Colonic mucosa (tissue), 4 donors: ENCODE measurements around the gene LUC7L3. TPM values are rescaled to one million over a fixed set of nuclear protein-coding genes. Genes with fewer than 3 reads are reported as not detected.

Source experiments
- DNase-seq: peaks from one replicate; pipeline ENCODE4 v3.0.0-alpha.2; 2020
- H3K27ac ChIP-seq: fragments of 200-600 bp; one replicate; pipeline ENCODE4 v1.8.0; 2021
- H3K27me3 ChIP-seq: fragments of 200-600 bp; one replicate; pipeline ENCODE4 v1.8.0; 2021
- H3K36me3 ChIP-seq: fragments of 200-600 bp; one replicate; pipeline ENCODE4 v1.8.0; 2021
- H3K4me1 ChIP-seq: fragments of 200-600 bp; one replicate; pipeline ENCODE4 v1.8.0; 2021; ENCODE audit warnings: mild to moderate bottlenecking
- H3K4me3 ChIP-seq: fragments of 200-600 bp; one replicate; pipeline ENCODE4 v1.8.0; 2021
- H3K9ac ChIP-seq, 2 donors: one replicate each; pipeline ENCODE4 v1.7.0; 2013; ENCODE audit warnings: control low read depth in 2 of 2, low read depth in 2 of 2, low read length in 2 of 2
- H3K9me3 ChIP-seq: fragments of 200-600 bp; one replicate; pipeline ENCODE4 v1.8.0; 2021
- intact Hi-C: fragments of 100-400 bp; cut with DNase I; formaldehyde crosslinking; loops from one replicate; pipeline ENCODE4 v1.14.1; 2022
- total RNA-seq, 2 donors: library from RNA; stranded (reverse); fragmentation: NEBNext Ultra II Directional in 1 of 2; extraction: Animal tissue kit (Norgen Biotek cat#: 25700) in 1 of 2; gene quantifications; one replicate each; pipeline ENCODE4 v1.2.1, GENCODE V29; 2021
- TF ChIP-seq, protein P1 (sequence below): fragments of 200-600 bp; IDR thresholded peaks from one replicate; pipeline ENCODE4 v1.8.0; 2022; ENCODE audit warnings: antibody characterized with exemption, mild to moderate bottlenecking
- donor health status: healthy.
- donor health status: DM: no; HTN: no; CAD: no.
- donor health status: DM: no; HTN: no; CAD: no.

Gene LUC7L3, protein sequence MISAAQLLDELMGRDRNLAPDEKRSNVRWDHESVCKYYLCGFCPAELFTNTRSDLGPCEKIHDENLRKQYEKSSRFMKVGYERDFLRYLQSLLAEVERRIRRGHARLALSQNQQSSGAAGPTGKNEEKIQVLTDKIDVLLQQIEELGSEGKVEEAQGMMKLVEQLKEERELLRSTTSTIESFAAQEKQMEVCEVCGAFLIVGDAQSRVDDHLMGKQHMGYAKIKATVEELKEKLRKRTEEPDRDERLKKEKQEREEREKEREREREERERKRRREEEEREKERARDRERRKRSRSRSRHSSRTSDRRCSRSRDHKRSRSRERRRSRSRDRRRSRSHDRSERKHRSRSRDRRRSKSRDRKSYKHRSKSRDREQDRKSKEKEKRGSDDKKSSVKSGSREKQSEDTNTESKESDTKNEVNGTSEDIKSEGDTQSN
- total RNA-seq = 10 to 100 TPM; 73.0 to 88.3 TPM

DNA sequence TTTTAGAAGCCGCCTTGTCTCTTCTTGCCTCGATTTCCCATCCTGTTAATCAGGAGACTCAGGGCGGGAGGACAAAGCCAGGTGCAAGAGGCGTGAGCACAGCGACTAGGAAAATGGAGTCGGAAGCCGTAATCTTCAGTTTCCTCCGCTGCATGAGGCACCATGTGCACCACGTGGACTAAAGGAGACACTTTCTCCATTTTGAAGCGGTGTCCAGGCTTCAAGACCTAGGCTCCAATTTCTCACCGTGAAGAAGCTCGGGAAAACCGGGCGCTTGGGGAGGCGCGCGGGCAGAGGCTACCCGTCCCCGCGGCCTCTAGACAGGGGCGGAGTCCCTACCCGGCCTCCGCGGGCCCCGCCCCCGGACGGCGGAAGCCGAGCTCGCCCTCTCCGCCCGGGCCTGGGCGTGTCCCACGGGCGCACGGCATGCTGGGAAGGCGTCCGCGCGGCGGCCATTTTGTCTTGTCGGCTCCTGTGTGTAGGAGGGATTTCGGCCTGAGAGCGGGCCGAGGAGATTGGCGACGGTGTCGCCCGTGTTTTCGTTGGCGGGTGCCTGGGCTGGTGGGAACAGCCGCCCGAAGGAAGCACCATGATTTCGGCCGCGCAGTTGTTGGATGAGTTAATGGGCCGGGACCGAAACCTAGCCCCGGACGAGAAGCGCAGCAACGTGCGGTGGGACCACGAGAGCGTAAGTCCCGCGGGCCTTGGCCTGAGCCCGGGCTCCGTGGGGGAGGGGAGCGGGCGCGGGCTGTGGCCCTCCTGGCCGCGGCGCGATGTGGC lies at the start of gene LUC7L3:
Gene LUC7L3 (plus strand): TSS at position 460 of the 780 bp plus-strand sequence. CDS start 130 bp downstream, at position 590.
- Histone ChIP-seq H3K4me3 (peak within 1 kb of the TSS; percentile 95), H3K9me3 (no peaks in the 10 kb centered on the region), H3K9ac (peak within 1 kb of the TSS; percentile 79 to 92), H3K36me3 (no peaks in the 10 kb centered on the region), H3K27me3 (no peaks in the 10 kb centered on the region), H3K27ac (peak within 1 kb of the TSS; percentile 99), H3K4me1 (peaks cover 16% of the 10 kb centered on the region)
- TF ChIP-seq, protein P1, sequence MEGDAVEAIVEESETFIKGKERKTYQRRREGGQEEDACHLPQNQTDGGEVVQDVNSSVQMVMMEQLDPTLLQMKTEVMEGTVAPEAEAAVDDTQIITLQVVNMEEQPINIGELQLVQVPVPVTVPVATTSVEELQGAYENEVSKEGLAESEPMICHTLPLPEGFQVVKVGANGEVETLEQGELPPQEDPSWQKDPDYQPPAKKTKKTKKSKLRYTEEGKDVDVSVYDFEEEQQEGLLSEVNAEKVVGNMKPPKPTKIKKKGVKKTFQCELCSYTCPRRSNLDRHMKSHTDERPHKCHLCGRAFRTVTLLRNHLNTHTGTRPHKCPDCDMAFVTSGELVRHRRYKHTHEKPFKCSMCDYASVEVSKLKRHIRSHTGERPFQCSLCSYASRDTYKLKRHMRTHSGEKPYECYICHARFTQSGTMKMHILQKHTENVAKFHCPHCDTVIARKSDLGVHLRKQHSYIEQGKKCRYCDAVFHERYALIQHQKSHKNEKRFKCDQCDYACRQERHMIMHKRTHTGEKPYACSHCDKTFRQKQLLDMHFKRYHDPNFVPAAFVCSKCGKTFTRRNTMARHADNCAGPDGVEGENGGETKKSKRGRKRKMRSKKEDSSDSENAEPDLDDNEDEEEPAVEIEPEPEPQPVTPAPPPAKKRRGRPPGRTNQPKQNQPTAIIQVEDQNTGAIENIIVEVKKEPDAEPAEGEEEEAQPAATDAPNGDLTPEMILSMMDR = no peak
- peak; percentile 95 for DNase-seq
- intact Hi-C loops = no loop called here

DNA sequence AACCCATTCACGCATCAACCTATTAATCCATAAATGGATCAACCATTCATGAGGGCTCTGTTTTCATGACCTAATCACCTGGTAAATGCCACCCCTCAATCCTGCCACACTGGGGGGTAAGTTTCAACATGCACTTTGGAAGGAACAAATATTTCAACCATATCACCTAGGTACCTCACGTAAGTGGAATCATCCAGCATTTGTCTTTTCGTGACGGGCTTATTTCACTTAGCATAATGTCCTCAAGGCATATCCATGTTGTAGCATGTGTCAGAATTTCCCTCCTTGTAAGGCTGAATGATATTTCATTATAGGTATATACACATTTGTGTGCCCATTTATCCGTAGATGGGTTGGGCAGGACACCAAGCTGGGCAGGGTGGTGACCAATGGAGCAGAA lies 47.3 kb upstream of the LUC7L3 start:
- H3K36me3 ChIP-seq = no peaks in the 10 kb centered on the region
- no peak overlapping the region for H3K9ac ChIP-seq
- TF ChIP-seq, protein P1 = no peak
- intact Hi-C loops = no loop called here
- H3K27me3 ChIP-seq = no peaks in the 10 kb centered on the region
- H3K9me3 ChIP-seq = no peaks in the 10 kb centered on the region
- no peak for DNase-seq
- no peak overlapping the region for H3K27ac ChIP-seq
- no peak overlapping the region for H3K4me3 ChIP-seq
- peaks cover 8% of the 10 kb centered on the region for H3K4me1 ChIP-seq

DNA sequence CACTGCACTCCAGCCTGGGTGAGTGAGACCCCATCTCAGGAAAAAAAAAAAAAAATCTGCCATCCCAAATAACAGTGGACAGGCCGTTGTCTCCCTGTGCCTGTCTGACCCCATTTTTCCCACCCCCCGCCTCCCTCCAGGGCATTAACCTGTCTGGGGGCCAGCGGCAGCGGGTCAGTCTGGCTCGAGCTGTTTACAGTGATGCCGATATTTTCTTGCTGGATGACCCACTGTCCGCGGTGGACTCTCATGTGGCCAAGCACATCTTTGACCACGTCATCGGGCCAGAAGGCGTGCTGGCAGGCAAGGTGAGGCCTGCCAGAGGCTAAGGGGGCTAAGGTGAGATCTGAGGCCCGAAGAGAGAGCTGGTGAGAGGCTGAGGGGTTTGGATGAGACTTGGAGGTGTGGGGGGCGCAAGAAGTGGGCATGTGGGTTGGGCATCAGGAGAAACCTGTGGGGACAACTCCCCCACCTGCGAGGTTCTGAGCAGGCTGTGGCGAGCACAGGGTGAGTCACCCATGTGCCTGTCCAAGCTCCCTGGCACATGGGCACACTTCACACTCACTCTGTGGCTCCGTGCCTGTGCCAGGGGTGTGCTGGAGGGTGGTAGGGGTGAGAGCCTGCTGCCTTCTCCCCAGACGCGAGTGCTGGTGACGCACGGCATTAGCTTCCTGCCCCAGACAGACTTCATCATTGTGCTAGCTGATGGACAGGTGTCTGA lies 46.4 kb upstream of the LUC7L3 start:
- H3K9ac ChIP-seq = no peak overlapping the region
- H3K4me3 ChIP-seq = no peak overlapping the region
- intact Hi-C loops = no loop called here
- DNase-seq = no peak
- H3K4me1 ChIP-seq = peaks cover 8% of the 10 kb centered on the region
- TF ChIP-seq, protein P1 = no peak
- no peaks in the 10 kb centered on the region for H3K9me3 ChIP-seq
- H3K27me3 ChIP-seq = no peaks in the 10 kb centered on the region
- H3K36me3 ChIP-seq = no peaks in the 10 kb centered on the region
- H3K27ac ChIP-seq = no peak overlapping the region

GRCh38 chr17:50675190-50675589 lies 44.2 kb upstream of the LUC7L3 start:
- Histone ChIP-seq H3K9ac (peak overlapping the region in 1 of 2 donors; percentile 59), H3K4me3 (no peak overlapping the region), H3K27me3 (no peaks in the 10 kb centered on the region), H3K27ac (peak overlapping the region; percentile 55), H3K36me3 (no peaks in the 10 kb centered on the region), H3K9me3 (no peaks in the 10 kb centered on the region), H3K4me1 (peaks cover 8% of the 10 kb centered on the region)
- TF ChIP-seq, protein P1 = no peak
- intact Hi-C loops = no loop called here
- no peak for DNase-seq

GRCh38 chr17:50675627-50676026 lies 43.8 kb upstream of the LUC7L3 start:
- peak; percentile 77 for DNase-seq
- intact Hi-C loops = no loop called here
- TF ChIP-seq, protein P1 = no peak
- Histone ChIP-seq H3K27ac (peak overlapping the region; percentile 55), H3K4me1 (peaks cover 8% of the 10 kb centered on the region), H3K9ac (peak overlapping the region in 1 of 2 donors; percentile 59), H3K27me3 (no peaks in the 10 kb centered on the region), H3K9me3 (no peaks in the 10 kb centered on the region), H3K4me3 (no peak overlapping the region), H3K36me3 (no peaks in the 10 kb centered on the region)
